ENCODE measurements around the gene MYMK.

The MYMK gene

DNA sequence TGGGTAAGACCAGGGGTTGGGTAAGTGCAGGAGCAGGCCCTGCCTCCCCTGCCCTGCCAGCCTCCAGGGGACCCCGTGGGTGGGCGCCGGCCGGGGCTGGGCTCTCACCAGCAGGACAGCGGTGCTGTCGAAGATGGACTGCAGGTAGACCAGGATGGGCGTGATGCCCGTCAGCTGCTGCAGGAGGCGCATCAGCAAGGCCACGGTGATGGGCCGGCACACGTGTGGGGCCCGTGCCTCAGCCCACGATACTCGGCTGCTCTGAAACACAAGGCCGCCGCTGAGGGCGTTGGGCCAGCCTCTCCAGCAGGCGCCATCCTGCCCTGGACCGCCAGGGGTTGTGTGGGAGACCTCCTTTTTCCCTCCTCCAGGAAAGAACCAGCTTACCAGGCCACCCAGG, 49.9 kb downstream of the MYMK start:
- TF ChIP-seq EZH2phosphoT487 (IDR thresholded peaks at IDR 0.05; ENCODE audit: borderline replicate concordance, low read length), result no peak
- TF ChIP-seq, protein P1, sequence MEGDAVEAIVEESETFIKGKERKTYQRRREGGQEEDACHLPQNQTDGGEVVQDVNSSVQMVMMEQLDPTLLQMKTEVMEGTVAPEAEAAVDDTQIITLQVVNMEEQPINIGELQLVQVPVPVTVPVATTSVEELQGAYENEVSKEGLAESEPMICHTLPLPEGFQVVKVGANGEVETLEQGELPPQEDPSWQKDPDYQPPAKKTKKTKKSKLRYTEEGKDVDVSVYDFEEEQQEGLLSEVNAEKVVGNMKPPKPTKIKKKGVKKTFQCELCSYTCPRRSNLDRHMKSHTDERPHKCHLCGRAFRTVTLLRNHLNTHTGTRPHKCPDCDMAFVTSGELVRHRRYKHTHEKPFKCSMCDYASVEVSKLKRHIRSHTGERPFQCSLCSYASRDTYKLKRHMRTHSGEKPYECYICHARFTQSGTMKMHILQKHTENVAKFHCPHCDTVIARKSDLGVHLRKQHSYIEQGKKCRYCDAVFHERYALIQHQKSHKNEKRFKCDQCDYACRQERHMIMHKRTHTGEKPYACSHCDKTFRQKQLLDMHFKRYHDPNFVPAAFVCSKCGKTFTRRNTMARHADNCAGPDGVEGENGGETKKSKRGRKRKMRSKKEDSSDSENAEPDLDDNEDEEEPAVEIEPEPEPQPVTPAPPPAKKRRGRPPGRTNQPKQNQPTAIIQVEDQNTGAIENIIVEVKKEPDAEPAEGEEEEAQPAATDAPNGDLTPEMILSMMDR (IDR thresholded peaks at IDR 0.05; ENCODE audit: low read depth, low read length, poor library complexity, severe bottlenecking), result no peak
- H3K79me2 ChIP-seq (ENCODE audit: control insufficient read depth, low read length), result peaks cover 31% of the 10 kb centered on the region
- H3K27ac ChIP-seq (ENCODE audit: low read depth, low read length), result no peak overlapping the region
- H3K36me3 ChIP-seq (ENCODE audit: control insufficient read depth, low read length), result peaks cover 71% of the 10 kb centered on the region
- H3K9me3 ChIP-seq (ENCODE audit: control insufficient read depth, insufficient read depth, low read length), result no peaks in the 10 kb centered on the region
- no peaks in the 10 kb centered on the region for H3K9me2 ChIP-seq (replicated peaks; ENCODE audit: control insufficient read depth, low read length)
- H3K4me1 ChIP-seq (ENCODE audit: control insufficient read depth, low read length), result peaks cover 24% of the 10 kb centered on the region
- H3K27me3 ChIP-seq (ENCODE audit: control insufficient read depth, low read length), result no peaks in the 10 kb centered on the region
- no peak overlapping the region for H3K4me2 ChIP-seq (ENCODE audit: low read length)
- H3F3A ChIP-seq (ENCODE audit: control insufficient read depth, insufficient read depth), result peaks cover 5% of the 10 kb centered on the region; the same call in 1 of the 2 replicates
- no peak overlapping the region for H3K4me3 ChIP-seq (ENCODE audit: low read length)
- peaks cover 18% of the 10 kb centered on the region; the same call in 1 of the 2 replicates for H4K20me1 ChIP-seq (ENCODE audit: control insufficient read depth, insufficient read depth, low read depth, low read length)

DNA sequence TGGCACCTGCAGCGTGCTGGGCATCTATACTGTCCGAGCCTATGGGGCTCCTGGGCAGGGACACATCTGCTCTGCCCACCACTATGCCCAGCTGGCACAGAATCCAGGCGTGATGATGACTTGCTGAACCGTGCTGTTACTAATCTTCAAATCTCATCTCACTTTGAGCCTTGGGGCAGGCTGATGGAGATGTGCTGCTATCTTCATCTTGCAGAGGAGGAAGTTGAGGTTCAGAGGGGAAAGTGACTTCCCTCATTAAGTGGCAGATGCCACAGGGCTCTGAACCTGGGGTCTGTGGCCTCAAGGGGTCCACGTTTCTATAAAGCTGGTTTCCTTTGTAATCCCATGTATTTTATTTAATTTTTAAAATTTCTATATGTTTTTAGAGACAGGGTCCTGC, 50.5 kb downstream of the MYMK start:
- Histone ChIP-seq H3K27me3 (ENCODE audit: control insufficient read depth, low read length) (no peaks in the 10 kb centered on the region), H3K4me1 (ENCODE audit: control insufficient read depth, low read length) (peaks cover 17% of the 10 kb centered on the region), H4K20me1 (ENCODE audit: control insufficient read depth, insufficient read depth, low read depth, low read length) (peaks cover 18% of the 10 kb centered on the region; the same call in 1 of the 2 replicates), H3K27ac (ENCODE audit: low read depth, low read length) (no peak overlapping the region), H3K4me2 (ENCODE audit: low read length) (no peak overlapping the region), H3K4me3 (ENCODE audit: low read length) (no peak overlapping the region), H3K9me2 (replicated peaks; ENCODE audit: control insufficient read depth, low read length) (no peaks in the 10 kb centered on the region), H3K79me2 (ENCODE audit: control insufficient read depth, low read length) (peaks cover 31% of the 10 kb centered on the region), H3F3A (ENCODE audit: control insufficient read depth, insufficient read depth) (0 out of 2 replicates have a peak, but pooled peaks cover 4% of the 10 kb centered on the region), H3K9me3 (ENCODE audit: control insufficient read depth, insufficient read depth, low read length) (no peaks in the 10 kb centered on the region), H3K36me3 (ENCODE audit: control insufficient read depth, low read length) (peaks cover 71% of the 10 kb centered on the region)
- TF ChIP-seq, protein P1 (IDR thresholded peaks at IDR 0.05; ENCODE audit: low read depth, low read length, poor library complexity, severe bottlenecking), result no peak
- TF ChIP-seq EZH2phosphoT487 (IDR thresholded peaks at IDR 0.05; ENCODE audit: borderline replicate concordance, low read length), result no peak

DNA sequence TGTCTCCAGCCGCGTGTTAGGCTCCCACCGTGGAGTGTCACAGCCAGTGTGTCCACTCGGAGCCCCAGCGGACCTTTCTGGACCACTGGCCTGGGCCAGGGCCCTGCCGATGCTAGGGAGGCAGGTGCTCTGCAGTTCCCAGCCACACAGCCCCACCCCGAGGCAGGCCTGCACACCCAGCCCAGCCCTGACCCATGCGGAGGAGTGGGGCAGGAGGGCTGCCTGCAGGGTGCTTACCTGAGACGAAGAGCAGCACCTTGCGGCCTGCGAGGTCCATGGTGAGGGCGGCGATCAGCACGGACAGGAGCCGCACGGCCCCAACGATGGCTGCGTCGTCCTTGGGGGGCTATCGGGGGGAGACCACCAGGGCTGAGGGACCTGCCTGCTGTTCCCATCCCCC, 51.0 kb downstream of the MYMK start:
- Histone ChIP-seq H3K9me3 (ENCODE audit: control insufficient read depth, insufficient read depth, low read length) (no peaks in the 10 kb centered on the region), H3K4me2 (ENCODE audit: low read length) (no peak overlapping the region), H4K20me1 (ENCODE audit: control insufficient read depth, insufficient read depth, low read depth, low read length) (peaks cover 18% of the 10 kb centered on the region; the same call in 1 of the 2 replicates), H3K79me2 (ENCODE audit: control insufficient read depth, low read length) (peaks cover 30% of the 10 kb centered on the region), H3K9me2 (replicated peaks; ENCODE audit: control insufficient read depth, low read length) (no peaks in the 10 kb centered on the region), H3K27me3 (ENCODE audit: control insufficient read depth, low read length) (no peaks in the 10 kb centered on the region), H3K36me3 (ENCODE audit: control insufficient read depth, low read length) (peaks cover 71% of the 10 kb centered on the region), H3K4me1 (ENCODE audit: control insufficient read depth, low read length) (peaks cover 17% of the 10 kb centered on the region), H3K4me3 (ENCODE audit: low read length) (no peak overlapping the region), H3K27ac (ENCODE audit: low read depth, low read length) (no peak overlapping the region), H3F3A (ENCODE audit: control insufficient read depth, insufficient read depth) (0 out of 2 replicates have a peak, but pooled peaks cover 4% of the 10 kb centered on the region)
- no peak for TF ChIP-seq EZH2phosphoT487 (IDR thresholded peaks at IDR 0.05; ENCODE audit: borderline replicate concordance, low read length)
- TF ChIP-seq, protein P1 (IDR thresholded peaks at IDR 0.05; ENCODE audit: low read depth, low read length, poor library complexity, severe bottlenecking), result no peak

Data from DOHH2 (cell line).